Measurements from ENCODE around the gene DCDC2B.
A peak's percentile ranks its signal among the peaks of the same experiment; 100 is the strongest.

DCDC2B gene

GRCh38 chr1:32186077-32186476 lies 22.8 kb upstream of the DCDC2B start:
- Histone ChIP-seq H3K27ac (replicated peaks) (peak overlapping the region; percentile 38), H3K4me3 (replicated peaks; ENCODE audit: insufficient read depth, low read length) (no peak overlapping the region), H3K27me3 (ENCODE audit: insufficient read depth, poor library complexity, severe bottlenecking) (no peaks in the 10 kb centered on the region)
- TF ChIP-seq SPI1 (IDR thresholded peaks at IDR 0.05; ENCODE audit: borderline replicate concordance, low read depth), result no peak
- no peak for TF ChIP-seq GABPA (IDR thresholded peaks at IDR 0.05; ENCODE audit: low read depth)
- TF ChIP-seq REST (IDR thresholded peaks at IDR 0.05; ENCODE audit: insufficient replicate concordance, low read depth), result no peak
- TF ChIP-seq POLR2AphosphoS5 (IDR thresholded peaks at IDR 0.05; ENCODE audit: low read depth), result no peak
- no peak for DNase-seq (ENCODE audit: low read depth in 1 of 2, low spot score in 1 of 2)

- no peak overlapping the region for H3K4me3 ChIP-seq (replicated peaks; ENCODE audit: insufficient read depth, low read length)
- DNase-seq (ENCODE audit: low read depth in 1 of 2, low spot score in 1 of 2), result no peak
- TF ChIP-seq GABPA (IDR thresholded peaks at IDR 0.05; ENCODE audit: low read depth), result no peak
- no peak for TF ChIP-seq SPI1 (IDR thresholded peaks at IDR 0.05; ENCODE audit: borderline replicate concordance, low read depth)
- no peak for TF ChIP-seq POLR2AphosphoS5 (IDR thresholded peaks at IDR 0.05; ENCODE audit: low read depth)
- no peak for TF ChIP-seq REST (IDR thresholded peaks at IDR 0.05; ENCODE audit: insufficient replicate concordance, low read depth)
- TF ChIP-seq CTCF (IDR thresholded peaks at IDR 0.05; ENCODE audit: insufficient read depth, low read length), result no peak
- H3K27ac ChIP-seq (replicated peaks), result peak overlapping the region; percentile 38; the same call in 1 of the 2 replicates
- no peaks in the 10 kb centered on the region for H3K27me3 ChIP-seq (ENCODE audit: insufficient read depth, poor library complexity, severe bottlenecking)
Observed at GRCh38 chr1:32186491-32186890, 22.4 kb upstream of the DCDC2B start.

DNA sequence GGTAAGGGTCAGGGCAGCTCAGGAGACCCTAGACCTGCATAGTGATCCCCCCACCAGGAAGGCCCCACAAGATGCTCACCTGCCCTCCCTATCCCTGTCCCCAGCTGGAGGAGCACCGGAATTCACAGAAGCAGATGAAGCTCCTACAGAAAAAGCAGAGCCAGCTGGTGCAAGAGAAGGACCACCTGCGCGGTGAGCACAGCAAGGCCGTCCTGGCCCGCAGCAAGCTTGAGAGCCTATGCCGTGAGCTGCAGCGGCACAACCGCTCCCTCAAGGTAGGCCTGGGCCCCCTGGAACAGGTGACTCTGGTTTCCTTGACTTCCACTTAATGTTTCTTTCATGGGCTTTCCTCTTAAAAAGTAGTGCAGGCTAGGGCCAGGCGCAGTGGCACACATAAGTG lies 21.0 kb upstream of the DCDC2B start:
- no peak overlapping the region for H3K4me3 ChIP-seq (replicated peaks; ENCODE audit: insufficient read depth, low read length)
- TF ChIP-seq SPI1 (IDR thresholded peaks at IDR 0.05; ENCODE audit: borderline replicate concordance, low read depth) (no peak), REST (IDR thresholded peaks at IDR 0.05; ENCODE audit: insufficient replicate concordance, low read depth) (no peak), CTCF (IDR thresholded peaks at IDR 0.05; ENCODE audit: insufficient read depth, low read length) (no peak), POLR2AphosphoS5 (IDR thresholded peaks at IDR 0.05; ENCODE audit: low read depth) (no peak)

More for the DNA sequence above, 21.0 kb upstream of the DCDC2B start:
- H3K27ac ChIP-seq (replicated peaks), result no peak overlapping the region
- no peaks in the 10 kb centered on the region for H3K27me3 ChIP-seq (ENCODE audit: insufficient read depth, poor library complexity, severe bottlenecking)
- no peak for DNase-seq (ENCODE audit: low read depth in 1 of 2, low spot score in 1 of 2)

All from HL-60 (cell line).